ENCODE results near the gene IREB2.

GRCh38 chr15:78426300-78426699 lies 11.7 kb upstream of the IREB2 start:
- TF ChIP-seq CTCF (conservative IDR thresholded peaks at IDR 0.05): no peak
- no peak for TF ChIP-seq ZFX (IDR thresholded peaks at IDR 0.05)

All from C4-2B (cell line).